Stomach (tissue), 9 donors: Measurements from ENCODE around the gene IQSEC3. TPM values are rescaled to one million over a fixed set of nuclear protein-coding genes. Genes with fewer than 3 reads are reported as not detected.

ENCODE experiments used
- DNase-seq, 2 donors: peaks; one replicate each; pipeline versions ENCODE4 v3.0.0 to v3.0.0-alpha.2; 2013 to 2019
- H3K27ac ChIP-seq, 5 donors: fragments of 200-600 bp in 4 of 5; sonication (generic) in 4 of 5; one replicate each; pipeline ENCODE4 v1.5.1; 2013 to 2019; ENCODE audit warnings: mild to moderate bottlenecking in 1 of 5, moderate library complexity in 1 of 5
- H3K27me3 ChIP-seq, 3 donors: fragments of 200-600 bp; sonication (generic); one replicate each; pipeline ENCODE4 v1.5.1; 2017 to 2019; ENCODE audit warnings: mixed run types in 1 of 3
- H3K36me3 ChIP-seq, 4 donors: fragments of 200-600 bp; sonication (generic); 1 replicate in 3 of 4; 2 replicates in 1 of 4; pipeline ENCODE4 v1.5.1; 2016 to 2019
- H3K4me1 ChIP-seq, 4 donors: fragments of 200-600 bp; sonication (generic); one replicate each; pipeline ENCODE4 v1.5.1; 2016 to 2019
- H3K4me3 ChIP-seq, 4 donors: fragments of 200-600 bp; sonication (generic) in 3 of 4; one replicate each; pipeline ENCODE4 v1.5.1; 2016 to 2019; ENCODE audit warnings: mild to moderate bottlenecking in 1 of 4
- H3K9me3 ChIP-seq, 4 donors: fragments of 200-600 bp; sonication (generic); one replicate each; pipeline ENCODE4 v1.5.1; 2016 to 2019
- EP300 ChIP-seq: sonication (generic); formaldehyde crosslinking; IDR thresholded peaks from one replicate; pipeline ENCODE4 v1.6.1; 2017; ENCODE audit warnings: antibody characterized with exemption
- POLR2A ChIP-seq, 4 donors: fragments of 450-650 bp; IDR thresholded peaks; one replicate each; pipeline ENCODE4 v1.6.1; 2016; ENCODE audit warnings: antibody characterized with exemption in 4 of 4, control low read depth in 2 of 4, mild to moderate bottlenecking in 1 of 4, moderate library complexity in 1 of 4
- POLR2AphosphoS5 ChIP-seq, 3 donors: sonication (generic); formaldehyde crosslinking; IDR thresholded peaks; one replicate each; pipeline ENCODE4 v1.6.1; 2016; ENCODE audit warnings: antibody characterized with exemption in 3 of 3
- WGBS, 5 donors: extraction: QIAGEN DNeasy Blood & Tissue Kit in 3 of 5; methylation state at CpG; one replicate each; pipeline versions ENCODE4 v1.1.5 to v1.1.7; 2013 to 2018; 5-methylcytosine and 5-hydroxymethylcytosine counted together
- intact Hi-C: fragments of 100-400 bp; cut with DNase I; formaldehyde crosslinking; loops from one replicate; pipeline ENCODE4 v1.15.1; 2023; ENCODE audit warnings: low total_unique reads
- polyA plus RNA-seq, 3 donors: library from polyadenylated mRNA; stranded (reverse); fragments of 200-250 nt; gene quantifications; one replicate each; pipeline ENCODE4 v1.2.3, GENCODE V29; 2013
- total RNA-seq, 5 donors: library from RNA; depleted of rRNA; stranded (reverse); fragments of >200 nt; gene quantifications; one replicate each; pipeline versions ENCODE4 v1.1.0 to v1.2.3, GENCODE V29; 2014 to 2016
- TF ChIP-seq, protein P1 (sequence below), 7 experiments: fragments of 450-650 bp in 4 of 7; fragments of 200-600 bp in 3 of 7; sonication (generic) in 3 of 7; IDR thresholded peaks; one replicate each; pipeline ENCODE4 v1.5.1; 2016 to 2019; ENCODE audit warnings: antibody characterized with exemption in 7 of 7, control low read depth in 2 of 7, mild to moderate bottlenecking in 1 of 7
- donor health status: healthy with polysubstance abuse.
- donor health status: Bipolar disorder and iron deficiency.
- donor health status: healthy.

Gene IQSEC3
- total and polyA plus RNA-seq, 8 donors: 0.08 to 1.7 (median 0.87) TPM; not detected in 2

DNA sequence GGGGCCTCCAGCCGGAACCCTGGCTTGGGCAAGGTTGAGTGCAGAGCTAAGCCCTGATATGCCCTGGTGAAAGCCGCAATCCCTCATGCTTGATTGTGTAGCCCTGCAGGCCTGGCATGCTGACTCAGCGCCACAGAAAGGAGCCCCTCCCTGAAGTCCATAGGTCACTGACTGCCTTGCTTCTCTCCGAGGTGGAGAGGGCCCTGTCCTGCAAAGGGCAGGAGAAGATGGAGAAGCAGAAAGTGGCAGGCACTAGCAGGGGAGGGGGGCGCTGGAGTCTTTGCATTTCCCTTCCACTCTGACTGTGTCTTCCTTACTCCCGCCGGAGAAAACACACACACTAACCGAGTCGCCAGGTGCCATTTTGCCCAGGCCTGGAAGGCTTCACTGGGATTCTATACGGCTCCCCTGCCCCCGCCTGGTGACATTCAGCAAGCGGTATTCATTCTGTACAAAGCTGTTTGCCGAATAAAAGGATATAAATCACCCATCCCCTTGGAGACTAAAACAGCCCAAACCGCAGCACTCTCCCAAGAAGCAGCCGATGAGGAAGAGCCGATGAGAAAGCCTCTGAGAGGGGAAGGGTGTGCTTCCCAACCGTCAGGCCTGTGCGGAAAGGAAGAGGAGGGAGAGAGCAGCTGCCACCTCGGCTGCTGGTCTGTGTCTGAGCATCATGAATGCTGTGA lies 77.5 kb downstream of the IQSEC3 start:
- 42 to 56% (median 49%) methylated on average over 19 of the region's 19 CpGs for WGBS, 5 donors
- intact Hi-C loops: no loop called here
- DNase-seq: peak; percentile 60 to 88

DNA sequence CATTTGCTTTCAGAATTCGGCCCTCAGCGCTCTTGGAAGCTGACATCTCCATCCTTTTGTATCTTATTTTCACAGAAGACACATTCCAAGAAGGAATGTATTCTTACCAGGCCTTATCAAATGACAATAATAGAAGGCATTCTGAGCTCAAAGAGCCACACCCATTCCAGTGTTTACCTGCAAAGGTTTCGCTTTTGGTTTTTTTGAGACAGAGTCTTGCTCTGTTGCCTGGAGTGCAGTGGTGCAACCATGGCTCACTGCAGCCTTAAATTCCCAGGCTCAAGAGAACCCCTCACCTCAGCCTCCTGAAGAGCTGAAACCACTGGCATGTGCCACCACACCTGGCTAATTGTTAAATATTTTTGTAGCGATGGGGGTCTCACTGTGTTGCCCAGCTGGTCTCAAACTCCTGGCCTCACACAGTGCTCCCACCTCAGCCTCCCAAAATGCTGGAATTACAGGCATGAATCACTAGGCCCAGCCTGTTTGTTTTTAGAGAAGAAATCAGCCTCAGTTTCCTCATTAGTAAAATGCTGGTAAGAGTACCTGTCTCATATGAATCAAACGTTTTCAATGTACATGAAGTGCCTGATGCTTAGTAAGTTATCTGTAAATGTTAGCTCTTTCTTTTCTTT lies 78.2 kb downstream of the IQSEC3 start:
- 48 to 68% (median 52%) methylated on average over 5 of the region's 5 CpGs for WGBS, 5 donors
- TF ChIP-seq, protein P1, sequence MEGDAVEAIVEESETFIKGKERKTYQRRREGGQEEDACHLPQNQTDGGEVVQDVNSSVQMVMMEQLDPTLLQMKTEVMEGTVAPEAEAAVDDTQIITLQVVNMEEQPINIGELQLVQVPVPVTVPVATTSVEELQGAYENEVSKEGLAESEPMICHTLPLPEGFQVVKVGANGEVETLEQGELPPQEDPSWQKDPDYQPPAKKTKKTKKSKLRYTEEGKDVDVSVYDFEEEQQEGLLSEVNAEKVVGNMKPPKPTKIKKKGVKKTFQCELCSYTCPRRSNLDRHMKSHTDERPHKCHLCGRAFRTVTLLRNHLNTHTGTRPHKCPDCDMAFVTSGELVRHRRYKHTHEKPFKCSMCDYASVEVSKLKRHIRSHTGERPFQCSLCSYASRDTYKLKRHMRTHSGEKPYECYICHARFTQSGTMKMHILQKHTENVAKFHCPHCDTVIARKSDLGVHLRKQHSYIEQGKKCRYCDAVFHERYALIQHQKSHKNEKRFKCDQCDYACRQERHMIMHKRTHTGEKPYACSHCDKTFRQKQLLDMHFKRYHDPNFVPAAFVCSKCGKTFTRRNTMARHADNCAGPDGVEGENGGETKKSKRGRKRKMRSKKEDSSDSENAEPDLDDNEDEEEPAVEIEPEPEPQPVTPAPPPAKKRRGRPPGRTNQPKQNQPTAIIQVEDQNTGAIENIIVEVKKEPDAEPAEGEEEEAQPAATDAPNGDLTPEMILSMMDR (IDR thresholded peaks at IDR 0.05): no peak
- TF ChIP-seq POLR2A (IDR thresholded peaks at IDR 0.05) (no peak), EP300 (no peak), POLR2AphosphoS5 (IDR thresholded peaks at IDR 0.05) (no peak)
- Histone ChIP-seq H3K27ac (peak overlapping the region in 2 of 5 donors; percentile 4 to 34), H3K36me3 (no peaks in the 10 kb centered on the region), H3K9me3 (no peaks in the 10 kb centered on the region), H3K27me3 (peaks cover 0 to 37% (median 9%) of the 10 kb centered on the region in 3 donors), H3K4me3 (no peak overlapping the region), H3K4me1 (peaks cover 4 to 15% (median 11%) of the 10 kb centered on the region in 4 donors)
- peak in 1 of 2 donors; percentile 67 for DNase-seq
- intact Hi-C loops: no loop called here

More for the DNA sequence above, 77.5 kb downstream of the IQSEC3 start:
- Histone ChIP-seq H3K9me3 (no peaks in the 10 kb centered on the region), H3K36me3 (no peaks in the 10 kb centered on the region), H3K4me1 (peaks cover 8 to 22% (median 15%) of the 10 kb centered on the region in 4 donors), H3K4me3 (no peak overlapping the region), H3K27me3 (peaks cover 0 to 38% (median 14%) of the 10 kb centered on the region in 3 donors), H3K27ac (peak overlapping the region in 3 of 5 donors; percentile 4 to 34 (median 29))
- no peak for TF ChIP-seq EP300
- no peak for TF ChIP-seq POLR2AphosphoS5 (IDR thresholded peaks at IDR 0.05)
- TF ChIP-seq, protein P1 (IDR thresholded peaks at IDR 0.05): no peak
- TF ChIP-seq POLR2A (IDR thresholded peaks at IDR 0.05): no peak

DNA sequence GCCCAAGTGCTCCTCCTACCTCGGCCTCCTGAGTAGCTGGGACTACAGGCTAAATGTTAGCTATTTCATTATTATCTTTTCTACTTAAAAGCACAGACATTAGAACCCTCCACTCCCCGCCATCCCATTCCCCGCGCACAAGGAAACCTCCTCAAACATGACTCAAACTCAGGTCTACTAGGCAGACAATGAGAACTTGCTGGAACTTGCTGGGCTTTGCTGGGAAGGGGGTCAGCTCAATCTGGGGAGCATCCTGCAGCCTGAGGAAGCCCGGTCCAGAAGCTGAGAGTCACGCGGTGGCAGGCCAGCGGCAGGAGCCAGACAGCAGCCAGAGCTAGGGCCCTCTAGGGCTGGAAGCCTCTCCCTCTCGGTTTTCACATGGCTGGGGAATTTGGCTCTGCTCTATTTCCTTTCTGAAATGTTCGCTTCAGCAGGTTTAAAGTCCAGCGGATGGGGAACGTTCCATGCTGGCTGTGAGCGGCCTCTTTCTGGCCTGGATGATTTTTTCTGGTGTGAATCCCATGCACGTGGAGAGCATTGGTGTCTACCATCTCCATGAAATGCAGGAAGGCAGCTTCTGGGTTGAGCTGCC lies 78.9 kb downstream of the IQSEC3 start:
- DNase-seq: peak in 1 of 2 donors; percentile 37
- intact Hi-C loops: no loop called here
- no peak overlapping the region for H3K4me3 ChIP-seq
- WGBS, 5 donors: 74 to 84% (median 77%) methylated on average over 13 to 14 of the region's 14 CpGs
- H3K27ac ChIP-seq: no peak overlapping the region
- TF ChIP-seq EP300 (no peak), POLR2A (IDR thresholded peaks at IDR 0.05) (no peak), POLR2AphosphoS5 (IDR thresholded peaks at IDR 0.05) (no peak)
- TF ChIP-seq, protein P1 (IDR thresholded peaks at IDR 0.05): no peak
- H3K27me3 ChIP-seq: peaks cover 0 to 30% (median 2%) of the 10 kb centered on the region in 3 donors
- no peaks in the 10 kb centered on the region for H3K9me3 ChIP-seq
- no peaks in the 10 kb centered on the region for H3K36me3 ChIP-seq
- peaks cover 0 to 15% (median 9%) of the 10 kb centered on the region in 4 donors for H3K4me1 ChIP-seq

DNA sequence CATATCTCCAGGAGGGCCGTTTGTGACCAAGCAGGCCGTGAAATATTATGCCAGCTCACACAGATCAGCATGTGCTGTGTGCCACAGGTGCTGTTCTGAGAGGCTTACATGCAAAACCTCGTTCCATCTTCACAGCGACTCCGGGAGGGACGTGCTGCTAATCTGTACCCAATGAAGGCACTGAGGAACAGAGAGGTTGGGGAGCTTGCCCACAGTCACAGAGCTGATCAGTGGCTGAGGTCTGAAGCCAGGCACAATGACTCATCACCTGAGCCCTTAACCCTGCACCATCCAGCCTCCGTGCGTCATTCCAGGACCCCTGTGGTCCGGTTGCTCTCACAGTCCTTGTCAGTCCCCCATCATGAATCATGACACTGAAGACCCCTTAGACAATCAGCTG lies 80.7 kb downstream of the IQSEC3 start:
- TF ChIP-seq POLR2A (IDR thresholded peaks at IDR 0.05): no peak
- TF ChIP-seq, protein P1 (IDR thresholded peaks at IDR 0.05): no peak
- no peak for TF ChIP-seq POLR2AphosphoS5 (IDR thresholded peaks at IDR 0.05)
- no peak for TF ChIP-seq EP300
- peaks cover 0 to 15% (median 9%) of the 10 kb centered on the region in 4 donors for H3K4me1 ChIP-seq
- H3K9me3 ChIP-seq: no peaks in the 10 kb centered on the region
- DNase-seq: no peak
- intact Hi-C loops: no loop called here
- H3K36me3 ChIP-seq: no peaks in the 10 kb centered on the region
- no peak overlapping the region for H3K27ac ChIP-seq
- 84 to 93% (median 90%) methylated on average over 5 to 9 of the region's 9 CpGs for WGBS, 5 donors
- no peak overlapping the region for H3K4me3 ChIP-seq
- peaks cover 0 to 25% (median 0%) of the 10 kb centered on the region in 3 donors for H3K27me3 ChIP-seq
